A549 (cell line): Measurements from ENCODE around the gene FBH1. TPM values are rescaled to one million over a fixed set of nuclear protein-coding genes. Genes with fewer than 3 reads are reported as not detected.

Source experiments
- ATAC-seq, 2 experiments: fragments of 200-7000 bp in 1 of 2; fragments of >200 bp in 1 of 2; cut with Nextera tagmentation in 1 of 2; cut with Tn5 transposase in 1 of 2; 3 replicates each; pipeline versions ENCODE4 v1.8.0 to v1.9.1; 2018 to 2020; ENCODE audit warnings: mild to moderate bottlenecking in 1 of 2, moderate library complexity in 1 of 2
- CTCF ChIA-PET: fragments of 300-600 bp; sonication (Branson Sonifier 250); formaldehyde crosslinking; extraction: SDS; loops from one replicate; lab custom pipeline; 2021; ENCODE audit warnings: antibody characterized with exemption, inconsistent platforms; lab: Yijun Ruan, JAX
- POLR2A ChIA-PET: fragments of 350-600 bp; formaldehyde crosslinking; extraction: SDS; loops from one replicate; lab custom pipeline; 2021; ENCODE audit warnings: antibody characterized with exemption, inconsistent platforms; lab: Yijun Ruan, JAX
- DNase-seq, 2 experiments: peaks; one replicate each; pipeline versions ENCODE4 v3.0.0 to v3.0.0-alpha.2; 2011 to 2016; ENCODE audit warnings: low read depth in 1 of 2, low spot score in 1 of 2
- FAIRE-seq: peaks from 2 replicates; lab custom pipeline; 2011; peaks lifted over from hg19 to GRCh38; lab: Jason Lieb, UNC
- H3K27ac ChIP-seq, 2 experiments: fragments of >200 bp; sonication (Bioruptor Twin); formaldehyde crosslinking; 3 replicates each; pipeline ENCODE4 v1.5.1; 2016 to 2017
- H3K4me1 ChIP-seq: fragments of >200 bp; sonication (Bioruptor Twin); formaldehyde crosslinking; 3 replicates; pipeline ENCODE4 v1.6.1; 2016
- H3K4me2 ChIP-seq: fragments of >200 bp; sonication (Bioruptor Twin); formaldehyde crosslinking; 3 replicates; pipeline ENCODE4 v1.6.1; 2016
- H3K4me3 ChIP-seq: fragments of >200 bp; sonication (Bioruptor Twin); formaldehyde crosslinking; 3 replicates; pipeline ENCODE4 v1.5.1; 2016
- H3K9me3 ChIP-seq: fragments of >200 bp; sonication (Bioruptor Twin); formaldehyde crosslinking; 3 replicates; pipeline ENCODE4 v1.6.1; 2016
- BCL3 ChIP-seq: fragments of >200 bp; sonication (Bioruptor Twin); formaldehyde crosslinking; IDR thresholded peaks from 3 replicates; pipeline ENCODE4 v1.6.1; 2016
- CBX2 ChIP-seq: fragments of 200-600 bp; sonication (generic); IDR thresholded peaks from 2 replicates; pipeline ENCODE4 v1.6.1; 2016; ENCODE audit warnings: low read depth, mild to moderate bottlenecking, borderline replicate concordance
- CEBPB ChIP-seq, 2 experiments: fragments of >200 bp in 1 of 2; sonication (Bioruptor Twin) in 1 of 2; formaldehyde crosslinking in 1 of 2; IDR thresholded peaks; 2 replicates each; pipeline ENCODE4 v1.6.1; 2012 to 2016
- CHD4 ChIP-seq: fragments of 200-600 bp; sonication (generic); IDR thresholded peaks from 2 replicates; pipeline ENCODE4 v1.6.1; 2016; ENCODE audit warnings: antibody characterized with exemption, mild to moderate bottlenecking, borderline replicate concordance
- FOSB ChIP-seq: fragments of 250-450 bp; sonication (Bioruptor Pico); IDR thresholded peaks from 2 replicates; pipeline ENCODE4 v1.5.0; 2020; ENCODE audit warnings: mild to moderate bottlenecking, moderate library complexity
- HOXA7 ChIP-seq: fragments of 250-450 bp; sonication (Bioruptor Pico); IDR thresholded peaks from 2 replicates; pipeline ENCODE4 v1.5.0; 2020; ENCODE audit warnings: mild to moderate bottlenecking, moderate library complexity
- HOXB5 ChIP-seq: fragments of 250-450 bp; sonication (Bioruptor Pico); IDR thresholded peaks from 2 replicates; pipeline ENCODE4 v1.5.0; 2020; ENCODE audit warnings: mild to moderate bottlenecking, moderate library complexity
- JUN ChIP-seq, 2 experiments: fragments of >200 bp; sonication (Bioruptor Twin); formaldehyde crosslinking; IDR thresholded peaks; 2 replicates in 1 of 2; 3 replicates in 1 of 2; pipeline ENCODE4 v1.6.1; 2016 to 2017
- KDM1A ChIP-seq: fragments of 200-600 bp; sonication (generic); IDR thresholded peaks from 2 replicates; pipeline ENCODE4 v1.6.1; 2016; ENCODE audit warnings: low read depth, mild to moderate bottlenecking
- NFE2L2 ChIP-seq: fragments of 150-350 bp; conservative IDR thresholded peaks from 2 replicates; pipeline ENCODE4 v1.6.1; 2014; ENCODE audit warnings: low read length
- POLR2A ChIP-seq: IDR thresholded peaks from 2 replicates; pipeline ENCODE4 v1.6.1; 2012; ENCODE audit warnings: mild to moderate bottlenecking, low read length
- RCOR1 ChIP-seq: fragments of 150-350 bp; IDR thresholded peaks from 2 replicates; pipeline ENCODE4 v1.6.1; 2014; ENCODE audit warnings: antibody characterized with exemption, low read length, low read depth
- SMC3 ChIP-seq: fragments of >200 bp; sonication (Bioruptor Twin); formaldehyde crosslinking; IDR thresholded peaks from 3 replicates; pipeline ENCODE4 v1.6.1; 2018; ENCODE audit warnings: inconsistent platforms
- TFCP2L1 ChIP-seq: fragments of 250-450 bp; sonication (Bioruptor Pico); IDR thresholded peaks from 2 replicates; pipeline ENCODE4 v1.5.0; 2021; ENCODE audit warnings: mild to moderate bottlenecking
- USF2 ChIP-seq: fragments of 450-650 bp; IDR thresholded peaks from 2 replicates; pipeline ENCODE4 v1.6.1; 2014; ENCODE audit warnings: antibody characterized with exemption
- ZSCAN20 ChIP-seq: fragments of 250-450 bp; sonication (Bioruptor Pico); IDR thresholded peaks from 2 replicates; pipeline ENCODE4 v1.8.0; 2022; ENCODE audit warnings: mild to moderate bottlenecking, moderate library complexity
- WGBS: methylation state at CpG from one replicate; pipeline ENCODE4 v1.1.6; 2017; ENCODE audit errors: missing lambda C conversion rate; 5-methylcytosine and 5-hydroxymethylcytosine counted together
- polyA plus RNA-seq, 4 experiments: library from polyadenylated mRNA; depleted of rRNA in 3 of 4; stranded (reverse); fragments of >200 nt; fragmentation: RNase III in 1 of 4; extraction: RNeasy Plus Mini Kit Qiagen cat#74134 plus additional on column Dnase treatment in 1 of 4; gene quantifications; 2 replicates in 3 of 4; 3 replicates in 1 of 4; pipeline ENCODE4 v1.2.3, GENCODE V29; 2011 to 2017
- TF ChIP-seq, protein P1 (sequence below): fragments of >200 bp; sonication (Bioruptor Twin); formaldehyde crosslinking; IDR thresholded peaks from 3 replicates; pipeline ENCODE4 v1.5.1; 2016
- TF ChIP-seq, protein P2 (sequence below): fragments of 250-450 bp; sonication (Bioruptor Pico); IDR thresholded peaks from 2 replicates; pipeline ENCODE4 v1.5.0; 2020; ENCODE audit warnings: low read depth, mild to moderate bottlenecking, moderate library complexity
- TF ChIP-seq, protein P3 (sequence below): IDR thresholded peaks from 2 replicates; pipeline ENCODE4 v1.6.1; 2012
- TF ChIP-seq, protein P4 (sequence below): fragments of 250-450 bp; sonication (Bioruptor Pico); IDR thresholded peaks from 2 replicates; pipeline ENCODE4 v1.5.0; 2021; ENCODE audit warnings: mild to moderate bottlenecking, moderate library complexity, borderline replicate concordance
- TF ChIP-seq, protein P5 (sequence below): fragments of 200-600 bp; sonication (generic); IDR thresholded peaks from 2 replicates; pipeline ENCODE4 v1.6.1; 2016; ENCODE audit warnings: antibody characterized with exemption, mild to moderate bottlenecking, moderate library complexity

Gene FBH1
- polyA plus RNA-seq, 2 of the 4 experiments (the other 2 are of a cell fraction): 43.9 to 56.5 TPM

- TF ChIP-seq, protein P1, sequence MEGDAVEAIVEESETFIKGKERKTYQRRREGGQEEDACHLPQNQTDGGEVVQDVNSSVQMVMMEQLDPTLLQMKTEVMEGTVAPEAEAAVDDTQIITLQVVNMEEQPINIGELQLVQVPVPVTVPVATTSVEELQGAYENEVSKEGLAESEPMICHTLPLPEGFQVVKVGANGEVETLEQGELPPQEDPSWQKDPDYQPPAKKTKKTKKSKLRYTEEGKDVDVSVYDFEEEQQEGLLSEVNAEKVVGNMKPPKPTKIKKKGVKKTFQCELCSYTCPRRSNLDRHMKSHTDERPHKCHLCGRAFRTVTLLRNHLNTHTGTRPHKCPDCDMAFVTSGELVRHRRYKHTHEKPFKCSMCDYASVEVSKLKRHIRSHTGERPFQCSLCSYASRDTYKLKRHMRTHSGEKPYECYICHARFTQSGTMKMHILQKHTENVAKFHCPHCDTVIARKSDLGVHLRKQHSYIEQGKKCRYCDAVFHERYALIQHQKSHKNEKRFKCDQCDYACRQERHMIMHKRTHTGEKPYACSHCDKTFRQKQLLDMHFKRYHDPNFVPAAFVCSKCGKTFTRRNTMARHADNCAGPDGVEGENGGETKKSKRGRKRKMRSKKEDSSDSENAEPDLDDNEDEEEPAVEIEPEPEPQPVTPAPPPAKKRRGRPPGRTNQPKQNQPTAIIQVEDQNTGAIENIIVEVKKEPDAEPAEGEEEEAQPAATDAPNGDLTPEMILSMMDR: no peak
- TF ChIP-seq SMC3 (no peak), BCL3 (no peak), HOXB5 (CRISPR knock-in tag) (no peak), NFE2L2 (no peak), TFCP2L1 (CRISPR knock-in tag) (no peak), POLR2A (no peak), CHD4 (no peak), CBX2 (no peak), FOSB (CRISPR knock-in tag) (no peak), USF2 (no peak), CEBPB (IDR thresholded peaks at IDR 0.05) (no peak), RCOR1 (no peak), HOXA7 (CRISPR knock-in tag) (no peak)
- TF ChIP-seq, protein P2, sequence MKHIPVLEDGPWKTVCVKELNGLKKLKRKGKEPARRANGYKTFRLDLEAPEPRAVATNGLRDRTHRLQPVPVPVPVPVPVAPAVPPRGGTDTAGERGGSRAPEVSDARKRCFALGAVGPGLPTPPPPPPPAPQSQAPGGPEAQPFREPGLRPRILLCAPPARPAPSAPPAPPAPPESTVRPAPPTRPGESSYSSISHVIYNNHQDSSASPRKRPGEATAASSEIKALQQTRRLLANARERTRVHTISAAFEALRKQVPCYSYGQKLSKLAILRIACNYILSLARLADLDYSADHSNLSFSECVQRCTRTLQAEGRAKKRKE: no peak
- TF ChIP-seq, protein P3, sequence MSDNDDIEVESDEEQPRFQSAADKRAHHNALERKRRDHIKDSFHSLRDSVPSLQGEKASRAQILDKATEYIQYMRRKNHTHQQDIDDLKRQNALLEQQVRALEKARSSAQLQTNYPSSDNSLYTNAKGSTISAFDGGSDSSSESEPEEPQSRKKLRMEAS: no peak
- TF ChIP-seq, all 56 proteins: peak for 0
- ATAC-seq (no peak), DNase-seq (no peak), FAIRE-seq (no peak)
- Histone ChIP-seq H3K4me2 (no peak overlapping the region), H3K4me3 (no peak overlapping the region), H3K27ac (no peak overlapping the region), H3K4me1 (no peaks in the 10 kb centered on the region), H3K9me3 (no peaks in the 10 kb centered on the region)
- 94% methylated on average over 6 of the region's 6 CpGs for WGBS
- ChIA-PET CTCF (interaction anchor here (0.8 to 1.1 kb wide), 2 partner anchors 12 to 885 kb away, joined by 3 to 6 read pairs; no protein-coding TSS in a partner anchor), POLR2A (interaction anchor here (1.3 kb wide), 1 partner anchor 14 kb away, joined by 4 read pairs; the partner anchor contains the start of genes ANKRD16 and FBH1)
These were observed 13.5 kb downstream of the FBH1 start for GRCh38 chr10:5903563-5903962.

DNA sequence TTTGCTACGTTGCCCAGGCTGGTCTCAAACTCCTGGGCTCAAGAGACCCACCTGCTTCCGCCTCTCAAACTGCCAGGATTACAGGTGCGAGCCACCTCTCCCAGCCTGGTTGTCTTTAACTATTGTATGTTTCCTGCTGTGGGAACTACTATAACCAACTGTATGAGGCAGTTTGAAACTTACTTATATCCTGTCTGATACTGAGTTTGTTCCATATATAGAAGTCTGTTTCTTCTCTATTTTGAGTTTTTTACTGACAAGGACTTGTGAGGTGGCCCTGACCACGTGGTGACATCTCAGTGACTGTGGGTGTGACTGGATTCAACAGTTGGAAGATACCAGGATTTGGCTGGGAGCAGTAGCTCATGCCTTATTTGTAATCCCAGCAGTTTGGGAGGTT, 14.2 kb downstream of the FBH1 start:
- TF ChIP-seq, protein P4, sequence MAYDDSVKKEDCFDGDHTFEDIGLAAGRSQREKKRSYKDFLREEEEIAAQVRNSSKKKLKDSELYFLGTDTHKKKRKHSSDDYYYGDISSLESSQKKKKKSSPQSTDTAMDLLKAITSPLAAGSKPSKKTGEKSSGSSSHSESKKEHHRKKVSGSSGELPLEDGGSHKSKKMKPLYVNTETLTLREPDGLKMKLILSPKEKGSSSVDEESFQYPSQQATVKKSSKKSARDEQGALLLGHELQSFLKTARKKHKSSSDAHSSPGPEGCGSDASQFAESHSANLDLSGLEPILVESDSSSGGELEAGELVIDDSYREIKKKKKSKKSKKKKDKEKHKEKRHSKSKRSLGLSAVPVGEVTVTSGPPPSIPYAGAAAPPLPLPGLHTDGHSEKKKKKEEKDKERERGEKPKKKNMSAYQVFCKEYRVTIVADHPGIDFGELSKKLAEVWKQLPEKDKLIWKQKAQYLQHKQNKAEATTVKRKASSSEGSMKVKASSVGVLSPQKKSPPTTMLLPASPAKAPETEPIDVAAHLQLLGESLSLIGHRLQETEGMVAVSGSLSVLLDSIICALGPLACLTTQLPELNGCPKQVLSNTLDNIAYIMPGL: no peak
- TF ChIP-seq HOXB5 (CRISPR knock-in tag) (no peak), USF2 (no peak), KDM1A (no peak), ZSCAN20 (CRISPR knock-in tag) (no peak), JUN (IDR thresholded peaks at IDR 0.05) (no peak)
- TF ChIP-seq, protein P5, sequence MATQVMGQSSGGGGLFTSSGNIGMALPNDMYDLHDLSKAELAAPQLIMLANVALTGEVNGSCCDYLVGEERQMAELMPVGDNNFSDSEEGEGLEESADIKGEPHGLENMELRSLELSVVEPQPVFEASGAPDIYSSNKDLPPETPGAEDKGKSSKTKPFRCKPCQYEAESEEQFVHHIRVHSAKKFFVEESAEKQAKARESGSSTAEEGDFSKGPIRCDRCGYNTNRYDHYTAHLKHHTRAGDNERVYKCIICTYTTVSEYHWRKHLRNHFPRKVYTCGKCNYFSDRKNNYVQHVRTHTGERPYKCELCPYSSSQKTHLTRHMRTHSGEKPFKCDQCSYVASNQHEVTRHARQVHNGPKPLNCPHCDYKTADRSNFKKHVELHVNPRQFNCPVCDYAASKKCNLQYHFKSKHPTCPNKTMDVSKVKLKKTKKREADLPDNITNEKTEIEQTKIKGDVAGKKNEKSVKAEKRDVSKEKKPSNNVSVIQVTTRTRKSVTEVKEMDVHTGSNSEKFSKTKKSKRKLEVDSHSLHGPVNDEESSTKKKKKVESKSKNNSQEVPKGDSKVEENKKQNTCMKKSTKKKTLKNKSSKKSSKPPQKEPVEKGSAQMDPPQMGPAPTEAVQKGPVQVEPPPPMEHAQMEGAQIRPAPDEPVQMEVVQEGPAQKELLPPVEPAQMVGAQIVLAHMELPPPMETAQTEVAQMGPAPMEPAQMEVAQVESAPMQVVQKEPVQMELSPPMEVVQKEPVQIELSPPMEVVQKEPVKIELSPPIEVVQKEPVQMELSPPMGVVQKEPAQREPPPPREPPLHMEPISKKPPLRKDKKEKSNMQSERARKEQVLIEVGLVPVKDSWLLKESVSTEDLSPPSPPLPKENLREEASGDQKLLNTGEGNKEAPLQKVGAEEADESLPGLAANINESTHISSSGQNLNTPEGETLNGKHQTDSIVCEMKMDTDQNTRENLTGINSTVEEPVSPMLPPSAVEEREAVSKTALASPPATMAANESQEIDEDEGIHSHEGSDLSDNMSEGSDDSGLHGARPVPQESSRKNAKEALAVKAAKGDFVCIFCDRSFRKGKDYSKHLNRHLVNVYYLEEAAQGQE: no peak
- Histone ChIP-seq H3K4me1 (no peaks in the 10 kb centered on the region), H3K4me3 (no peak overlapping the region), H3K9me3 (no peaks in the 10 kb centered on the region), H3K27ac (no peak overlapping the region), H3K4me2 (no peak overlapping the region)
- ChIA-PET CTCF (no interaction called here), POLR2A (no interaction called here)
- FAIRE-seq (no peak), ATAC-seq (no peak), DNase-seq (no peak)
- 75% methylated on average over 4 of the region's 4 CpGs for WGBS
